ENCODE measurements around the gene SYT10.
"Not testable (repeated sequence)": the region's sequence is repeated elsewhere in the genome, so short reads cannot be mapped to it uniquely, and the experiment has no call there.

SYT10 gene

GRCh38 chr12:33439587-33440011 is at the start of gene SYT10:
Gene SYT10, minus strand, starts transcription at chr12:33439819. Its CDS starts 297 bp downstream, at chr12:33439522.
- DNase-seq (ENCODE audit: low spot score), result peak; percentile 11

- DNase-seq (ENCODE audit: low spot score), result no peak
Observed at GRCh38 chr12:33488036-33488435, 48.4 kb upstream of the SYT10 start.

GRCh38 chr12:33486058-33486457 is 46.4 kb upstream of the SYT10 start:
- no peak for DNase-seq (ENCODE audit: low spot score)

GRCh38 chr12:33484161-33484560 is 44.5 kb upstream of the SYT10 start:
- no peak for DNase-seq (ENCODE audit: low spot score)

- DNase-seq (ENCODE audit: low spot score), result no peak
Observed at GRCh38 chr12:33480366-33480765, 40.7 kb upstream of the SYT10 start.

GRCh38 chr12:33476058-33476457 is 36.4 kb upstream of the SYT10 start:
- no peak for DNase-seq (ENCODE audit: low spot score)

- DNase-seq (ENCODE audit: low spot score), result no peak
Observed at GRCh38 chr12:33472299-33472698, 32.7 kb upstream of the SYT10 start.

- no peak for DNase-seq (ENCODE audit: low spot score)
Observed at GRCh38 chr12:33455096-33455495, 15.5 kb upstream of the SYT10 start.

GRCh38 chr12:33450480-33450879 is 10.9 kb upstream of the SYT10 start:
- no peak for DNase-seq (ENCODE audit: low spot score)

- DNase-seq (ENCODE audit: low spot score), result no peak
Observed at GRCh38 chr12:33440477-33440876, 858 bp upstream of the SYT10 start.

GRCh38 chr12:33438851-33439586 is 600 bp downstream of the SYT10 start:
- DNase-seq (ENCODE audit: low spot score), result no peak

- DNase-seq (ENCODE audit: low spot score), result no peak
Observed at GRCh38 chr12:33438025-33438772, 1.4 kb downstream of the SYT10 start.

- DNase-seq (ENCODE audit: low spot score), result no peak
Observed at GRCh38 chr12:33437598-33437997, 2.0 kb downstream of the SYT10 start.

GRCh38 chr12:33432992-33433391 is 6.6 kb downstream of the SYT10 start:
- no peak for DNase-seq (ENCODE audit: low spot score)

GRCh38 chr12:33431648-33432047 is 8.0 kb downstream of the SYT10 start:
- no peak for DNase-seq (ENCODE audit: low spot score)

- DNase-seq (ENCODE audit: low spot score), result no peak
Observed at GRCh38 chr12:33429468-33429867, 10.2 kb downstream of the SYT10 start.

GRCh38 chr12:33427071-33427470 is 12.5 kb downstream of the SYT10 start:
- DNase-seq (ENCODE audit: low spot score), result no peak

- DNase-seq (ENCODE audit: low spot score), result no peak
Observed at GRCh38 chr12:33423706-33424105, 15.9 kb downstream of the SYT10 start.

- not testable (repeated sequence) for DNase-seq (ENCODE audit: low spot score)
Observed at GRCh38 chr12:33412410-33412809, 27.2 kb downstream of the SYT10 start.

- DNase-seq (ENCODE audit: low spot score), result no peak
Observed at GRCh38 chr12:33383503-33383902, 56.1 kb downstream of the SYT10 start.

- no peak for DNase-seq (ENCODE audit: low spot score)
Observed at GRCh38 chr12:33376153-33376552, 63.5 kb downstream of the SYT10 start.

- no peak for DNase-seq (ENCODE audit: low spot score)
Observed at GRCh38 chr12:33370318-33370717, 69.3 kb downstream of the SYT10 start.

- no peak for DNase-seq (ENCODE audit: low spot score)
Observed at GRCh38 chr12:33357181-33357580, 82.4 kb downstream of the SYT10 start.

Measured in Ammon's horn (tissue), 1 donor.